Measurements from ENCODE around the gene EXOC2. TPM values are rescaled to one million over a fixed set of nuclear protein-coding genes. Genes with fewer than 3 reads are reported as not detected.

The EXOC2 gene
- total and polyA plus RNA-seq, 2 donors (not counting 3 experiments of a cell fraction or from before 2014, with no cell fraction given) = 18.2 to 30.8 TPM

DNA sequence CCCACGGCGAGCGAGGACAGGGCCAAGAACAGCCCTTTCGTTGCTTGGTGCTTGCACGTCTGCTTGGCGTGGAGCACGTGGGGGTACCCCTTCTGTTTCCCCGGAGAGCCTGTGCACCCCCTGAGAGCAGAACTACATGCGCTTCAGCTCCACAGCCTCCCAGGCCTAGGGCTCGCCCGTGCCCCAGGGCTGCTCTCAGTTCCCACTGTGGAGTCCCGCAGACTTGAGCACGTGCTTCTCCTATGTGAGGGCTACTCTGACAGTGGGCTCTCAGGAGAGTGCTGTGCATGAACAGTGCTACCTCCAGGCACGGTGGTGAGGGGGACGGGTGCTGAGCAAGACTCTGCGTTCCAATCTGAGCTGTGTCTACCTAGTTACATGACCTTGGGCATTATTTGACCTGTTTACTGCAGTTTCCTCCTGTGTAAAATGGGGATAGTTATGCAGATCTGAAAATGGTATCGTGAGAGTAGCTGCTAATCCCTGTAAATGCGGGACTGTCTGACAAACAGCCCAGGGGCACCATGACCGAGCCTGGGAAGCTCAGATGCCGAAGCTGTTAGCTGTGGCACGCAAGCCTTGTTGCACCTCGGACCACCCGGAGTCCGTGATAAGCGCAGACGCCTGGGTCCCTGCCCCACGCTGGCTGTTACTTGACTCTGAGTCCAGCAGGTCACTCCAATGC lies 219.0 kb downstream of the EXOC2 start:
- Histone ChIP-seq H3K9me3 (replicated peaks; ENCODE audit: control insufficient read depth, insufficient read depth, low read length) (no peaks in the 10 kb centered on the region), H2AFZ (ENCODE audit: low read depth, low read length) (no peak overlapping the region), H3K9ac (replicated peaks; ENCODE audit: extremely low read depth, insufficient read depth, low read length) (no peak overlapping the region), H3K4me3 (replicated peaks in 1 of 3; ENCODE audit: insufficient read depth in 1 of 3, low read depth in 1 of 3, low read length in 3 of 3) (no peak overlapping the region), H3K36me3 (ENCODE audit: control insufficient read depth in 2 of 2, extremely low read depth in 1 of 2, insufficient read depth in 2 of 2, low read length in 2 of 2) (no peaks in the 10 kb centered on the region), H3K9me1 (replicated peaks; ENCODE audit: control insufficient read depth, extremely low read depth, insufficient read depth, low read length) (no peaks in the 10 kb centered on the region), H3K27me3 (ENCODE audit: control insufficient read depth in 2 of 2, insufficient read depth in 2 of 2, low read length in 2 of 2) (no peaks in the 10 kb centered on the region), H4K20me1 (replicated peaks; ENCODE audit: control insufficient read depth, extremely low read depth, insufficient read depth, low read length) (no peaks in the 10 kb centered on the region), H3K79me2 (ENCODE audit: control insufficient read depth, insufficient read depth, low read length) (no peaks in the 10 kb centered on the region), H3K27ac (ENCODE audit: insufficient read depth, low read depth, low read length) (no peak overlapping the region), H3K4me2 (ENCODE audit: insufficient read depth, low read length) (no peak overlapping the region), H3K4me1 (ENCODE audit: control insufficient read depth, extremely low read depth, insufficient read depth, low read length) (no peaks in the 10 kb centered on the region)
- POLR2A ChIA-PET = no interaction called here
- BruUV-seq (replicated peaks) = no TSS peak
- TF ChIP-seq, protein P1, sequence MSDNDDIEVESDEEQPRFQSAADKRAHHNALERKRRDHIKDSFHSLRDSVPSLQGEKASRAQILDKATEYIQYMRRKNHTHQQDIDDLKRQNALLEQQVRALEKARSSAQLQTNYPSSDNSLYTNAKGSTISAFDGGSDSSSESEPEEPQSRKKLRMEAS (IDR thresholded peaks at IDR 0.05; ENCODE audit: insufficient read depth, insufficient read length) = no peak
- TF ChIP-seq MYC (IDR thresholded peaks at IDR 0.05; ENCODE audit: low read depth, low read length) (no peak), FOS (IDR thresholded peaks at IDR 0.05; ENCODE audit: borderline replicate concordance, insufficient read depth, low read length) (no peak), POLR2A (IDR thresholded peaks at IDR 0.05; ENCODE audit: low read depth, low read length) (no peak), JUN (IDR thresholded peaks at IDR 0.05; ENCODE audit: borderline replicate concordance, insufficient read depth, insufficient read length, low read depth) (no peak), EZH2 (IDR thresholded peaks at IDR 0.05; ENCODE audit: borderline replicate concordance, low read depth, low read length, severe bottlenecking) (no peak), POLR2AphosphoS5 (IDR thresholded peaks at IDR 0.05; ENCODE audit: insufficient read depth, low read depth, low read length) (no peak), GATA2 (IDR thresholded peaks at IDR 0.05; ENCODE audit: insufficient read depth, insufficient read length, low read depth, low read length) (no peak)
- TF ChIP-seq, protein P2, sequence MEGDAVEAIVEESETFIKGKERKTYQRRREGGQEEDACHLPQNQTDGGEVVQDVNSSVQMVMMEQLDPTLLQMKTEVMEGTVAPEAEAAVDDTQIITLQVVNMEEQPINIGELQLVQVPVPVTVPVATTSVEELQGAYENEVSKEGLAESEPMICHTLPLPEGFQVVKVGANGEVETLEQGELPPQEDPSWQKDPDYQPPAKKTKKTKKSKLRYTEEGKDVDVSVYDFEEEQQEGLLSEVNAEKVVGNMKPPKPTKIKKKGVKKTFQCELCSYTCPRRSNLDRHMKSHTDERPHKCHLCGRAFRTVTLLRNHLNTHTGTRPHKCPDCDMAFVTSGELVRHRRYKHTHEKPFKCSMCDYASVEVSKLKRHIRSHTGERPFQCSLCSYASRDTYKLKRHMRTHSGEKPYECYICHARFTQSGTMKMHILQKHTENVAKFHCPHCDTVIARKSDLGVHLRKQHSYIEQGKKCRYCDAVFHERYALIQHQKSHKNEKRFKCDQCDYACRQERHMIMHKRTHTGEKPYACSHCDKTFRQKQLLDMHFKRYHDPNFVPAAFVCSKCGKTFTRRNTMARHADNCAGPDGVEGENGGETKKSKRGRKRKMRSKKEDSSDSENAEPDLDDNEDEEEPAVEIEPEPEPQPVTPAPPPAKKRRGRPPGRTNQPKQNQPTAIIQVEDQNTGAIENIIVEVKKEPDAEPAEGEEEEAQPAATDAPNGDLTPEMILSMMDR (IDR thresholded peaks at IDR 0.05; ENCODE audit: extremely low read depth in 1 of 2, insufficient read depth in 1 of 2, low read depth in 1 of 2, low read length in 2 of 2) = no peak
- dilution Hi-C loops (cut with MboI; ENCODE audit: extremely low pct_ligation_motif_present, low sequenced_read_pairs) = no loop called here
- CTCF ChIA-PET = no interaction called here
- FAIRE-seq = no peak
- intact Hi-C loops (cut with micrococcal nuclease) = no loop called here
- no peak for DNase-seq (ENCODE audit: low read depth, low spot score)
